Measurements from ENCODE around the gene ANP32A.
"Not testable (repeated sequence)": the region's sequence is repeated elsewhere in the genome, so short reads cannot be mapped to it uniquely, and the experiment has no call there.

ANP32A gene

GRCh38 chr15:68820295-68821189 lies at the start of gene ANP32A:
ANP32A (minus strand) TSS chr15:68820895; CDS start chr15:68820751, 144 bp downstream.
- peak; percentile 98 for DNase-seq

GRCh38 chr15:68868296-68868695 lies 47.6 kb upstream of the ANP32A start:
- no peak for DNase-seq

- peak; percentile 42 for DNase-seq
These were observed 41.7 kb upstream of the ANP32A start for GRCh38 chr15:68862415-68862814.

- DNase-seq: not testable (repeated sequence)
These were observed 38.0 kb upstream of the ANP32A start for GRCh38 chr15:68858666-68859065.

GRCh38 chr15:68857443-68857842 lies 36.7 kb upstream of the ANP32A start:
- not testable (repeated sequence) for DNase-seq

- DNase-seq: no peak
These were observed 31.8 kb upstream of the ANP32A start for GRCh38 chr15:68852461-68852860.

- no peak for DNase-seq
These were observed 31.3 kb upstream of the ANP32A start for GRCh38 chr15:68851971-68852370.

- no peak for DNase-seq
These were observed 28.8 kb upstream of the ANP32A start for GRCh38 chr15:68849497-68849896.

GRCh38 chr15:68846851-68847439 lies 26.2 kb upstream of the ANP32A start:
- DNase-seq: no peak

GRCh38 chr15:68844856-68845550 lies 24.3 kb upstream of the ANP32A start:
- no peak for DNase-seq

GRCh38 chr15:68843425-68844311 lies 23.0 kb upstream of the ANP32A start:
- DNase-seq: peak; percentile 12

- DNase-seq: no peak
These were observed 22.3 kb upstream of the ANP32A start for GRCh38 chr15:68842958-68843357.

- DNase-seq: no peak
These were observed 13.7 kb upstream of the ANP32A start for GRCh38 chr15:68834346-68834745.

- no peak for DNase-seq
These were observed 13.1 kb upstream of the ANP32A start for GRCh38 chr15:68833700-68834331.

GRCh38 chr15:68830141-68830785 lies 9.6 kb upstream of the ANP32A start:
- no peak for DNase-seq

- DNase-seq: peak; percentile 23
These were observed 8.4 kb upstream of the ANP32A start for GRCh38 chr15:68829068-68829467.

GRCh38 chr15:68823561-68823960 lies 2.9 kb upstream of the ANP32A start:
- DNase-seq: no peak

GRCh38 chr15:68822818-68823217 lies 2.1 kb upstream of the ANP32A start:
- peak; percentile 28 for DNase-seq

GRCh38 chr15:68821841-68822381 lies 1.2 kb upstream of the ANP32A start:
- DNase-seq: no peak

GRCh38 chr15:68821190-68821840 lies 620 bp upstream of the ANP32A start:
- DNase-seq: no peak

Measured in fibroblast of skin of right biceps (primary cell).